Mucosa of descending colon (tissue), 3 donors: ENCODE measurements around the gene EXOC2. TPM values are rescaled to one million over a fixed set of nuclear protein-coding genes. Genes with fewer than 3 reads are reported as not detected.
"Not testable (repeated sequence)": the region's sequence is repeated elsewhere in the genome, so short reads cannot be mapped to it uniquely, and the experiment has no call there.

Experiments
- ATAC-seq: fragments of 200-7000 bp; cut with Tn5 transposase; one replicate; pipeline ENCODE4 v1.9.1; 2020; ENCODE audit warnings: mild to moderate bottlenecking, moderate library complexity
- DNase-seq, 3 donors: peaks; one replicate each; pipeline ENCODE4 v3.0.0-alpha.2; 2020
- H3K36me3 ChIP-seq: fragments of 200-600 bp; one replicate; pipeline ENCODE4 v1.8.0; 2021; ENCODE audit warnings: low read depth, mild to moderate bottlenecking
- H3K4me1 ChIP-seq: fragments of 200-600 bp; one replicate; pipeline ENCODE4 v1.8.0; 2021; ENCODE audit warnings: low read depth, mild to moderate bottlenecking
- H3K4me3 ChIP-seq: fragments of 200-600 bp; one replicate; pipeline ENCODE4 v1.8.0; 2021; ENCODE audit warnings: mild to moderate bottlenecking
- H3K9me3 ChIP-seq: fragments of 200-600 bp; one replicate; pipeline ENCODE4 v1.8.0; 2021; ENCODE audit warnings: mild to moderate bottlenecking
- CTCF ChIP-seq: fragments of 200-600 bp; IDR thresholded peaks from one replicate; pipeline ENCODE4 v1.8.0; 2022; ENCODE audit warnings: antibody characterized with exemption, mild to moderate bottlenecking
- intact Hi-C, 2 donors: fragments of 100-400 bp; cut with DNase I in 1 of 2; cut with micrococcal nuclease in 1 of 2; formaldehyde crosslinking; loops; one replicate each; pipeline versions ENCODE4 v1.11.0 to v1.11.1; 2022; cut with DNase I, micrococcal nuclease
- total RNA-seq, 3 donors: library from RNA; stranded (reverse); fragmentation: NEBNext Ultra II Directional in 2 of 3; extraction: Animal tissue kit (Norgen Biotek cat#: 25700) in 2 of 3; gene quantifications; one replicate each; pipeline versions ENCODE4 v1.2.1 to v1.2.4, GENCODE V29; 2021 to 2023
- donor health status: DM: no; HTN: no; CAD: no; lungs with moderate emphysema.
- donor health status: DM: no; HTN: no; CAD: no.
- donor health status: DM: no; HTN: yes; CAD: no.

EXOC2 gene
- total RNA-seq, 3 donors from 2014 or later: 13.1 to 20.9 (median 17.3) TPM

- no peak overlapping the region for H3K4me3 ChIP-seq
Observed at GRCh38 chr6:699319-699718, 6.4 kb upstream of the EXOC2 start.

GRCh38 chr6:694431-695126 lies 1.6 kb upstream of the EXOC2 start:
- DNase-seq, intact Hi-C loops, ATAC-seq, H3K4me3 ChIP-seq, H3K9me3 ChIP-seq, H3K36me3 ChIP-seq: not testable (repeated sequence)
- peaks cover 13% of the 10 kb centered on the region for H3K4me1 ChIP-seq

More at GRCh38 chr6:699319-699718, 6.4 kb upstream of the EXOC2 start:
- ATAC-seq: no peak
- intact Hi-C loops: no loop called here
- Histone ChIP-seq H3K4me1 (no peaks in the 10 kb centered on the region), H3K36me3 (no peaks in the 10 kb centered on the region), H3K9me3 (no peaks in the 10 kb centered on the region)
- no peak for TF ChIP-seq CTCF
- DNase-seq: no peak

GRCh38 chr6:693723-694009 lies 727 bp upstream of the EXOC2 start:
- Histone ChIP-seq H3K9me3 (no peaks in the 10 kb centered on the region), H3K36me3 (no peaks in the 10 kb centered on the region), H3K4me1 (peaks cover 13% of the 10 kb centered on the region), H3K4me3 (no peak overlapping the region)
- intact Hi-C loops: no loop called here
- peak in 1 of 3 donors; percentile 32 for DNase-seq
- no peak for ATAC-seq
- TF ChIP-seq CTCF: no peak

- intact Hi-C loops: no loop called here
- ATAC-seq: peak; percentile 83
Observed at GRCh38 chr6:692356-692851, 535 bp downstream of the EXOC2 start.

GRCh38 chr6:689223-689622 lies 3.7 kb downstream of the EXOC2 start:
- no peak for DNase-seq
- no peak overlapping the region for H3K4me3 ChIP-seq
- no peaks in the 10 kb centered on the region for H3K9me3 ChIP-seq
- no peaks in the 10 kb centered on the region for H3K36me3 ChIP-seq
- no peak for TF ChIP-seq CTCF
- no peak for ATAC-seq
- H3K4me1 ChIP-seq: peaks cover 13% of the 10 kb centered on the region
- intact Hi-C loops: no loop called here

More at GRCh38 chr6:692356-692851, 535 bp downstream of the EXOC2 start:
- Histone ChIP-seq H3K36me3 (no peaks in the 10 kb centered on the region), H3K9me3 (no peaks in the 10 kb centered on the region), H3K4me3 (peak overlapping the region; percentile 95), H3K4me1 (peaks cover 13% of the 10 kb centered on the region)
- peak; percentile 61 to 73 (median 72) for DNase-seq
- no peak for TF ChIP-seq CTCF

- H3K4me1 ChIP-seq: peaks cover 7% of the 10 kb centered on the region
- no peak overlapping the region for H3K4me3 ChIP-seq
- H3K9me3 ChIP-seq: no peaks in the 10 kb centered on the region
- intact Hi-C loops: no loop called here
- TF ChIP-seq CTCF: no peak
- DNase-seq: no peak
- no peaks in the 10 kb centered on the region for H3K36me3 ChIP-seq
- no peak for ATAC-seq
Observed at GRCh38 chr6:686497-686896, 6.4 kb downstream of the EXOC2 start.
